HepG2 (cell line): ENCODE data around the gene WDFY1. TPM values are rescaled to one million over a fixed set of nuclear protein-coding genes. Genes with fewer than 3 reads are reported as not detected.

Experiments
- ATAC-seq: fragments of 200-7000 bp; cut with Tn5 transposase; 3 replicates; pipeline ENCODE4 v1.9.1; 2020; ENCODE audit warnings: mild to moderate bottlenecking, moderate library complexity
- BruUV-seq: library from RNA; stranded (reverse); fragments of 400-500 nt; replicated peaks from 2 replicates; lab custom pipeline; 2021; lab: Mats Ljungman, UMichigan
- CTCF ChIA-PET: fragments of 300-600 bp; formaldehyde crosslinking; extraction: SDS; loops from one replicate; lab custom pipeline; 2021; ENCODE audit warnings: low total read pairs, inconsistent platforms, low intra/inter-chr PET ratio; lab: Yijun Ruan, JAX
- POLR2A ChIA-PET: fragments of 350-600 bp; sonication (Branson Sonifier 250); formaldehyde crosslinking; loops from one replicate; lab custom pipeline; 2020; ENCODE audit warnings: antibody characterized with exemption, inconsistent platforms; lab: Yijun Ruan, JAX
- DNase-seq: peaks from one replicate; pipeline ENCODE4 v3.0.0-alpha.2; 2015; ENCODE audit warnings: low spot score
- FAIRE-seq: peaks from 3 replicates; lab custom pipeline; 2011; peaks lifted over from hg19 to GRCh38; lab: Jason Lieb, UNC
- H2AFZ ChIP-seq: one replicate; pipeline ENCODE4 v1.6.1; 2011; ENCODE audit warnings: low read length, inconsistent platforms
- H3K27ac ChIP-seq: fragments of 300-600 bp; 3 replicates; pipeline ENCODE4 v1.8.0; 2011; ENCODE audit warnings: mixed run types, mild to moderate bottlenecking, mixed read lengths, low read length, inconsistent platforms; ENCODE audit not compliant: insufficient read depth; ENCODE audit errors: extremely low read length
- H3K27me3 ChIP-seq, 2 experiments: fragments of 200-600 bp in 1 of 2; 2 replicates in 1 of 2; 3 replicates in 1 of 2; pipeline versions ENCODE4 v1.6.0 to v1.8.0; 2011; ENCODE audit warnings: low read length in 2 of 2, mild to moderate bottlenecking in 2 of 2, moderate library complexity in 2 of 2, inconsistent platforms in 1 of 2; ENCODE audit not compliant: insufficient read depth in 2 of 2, control insufficient read depth in 1 of 2
- H3K36me3 ChIP-seq, 2 experiments: fragments of 200-600 bp in 1 of 2; replicated peaks in 1 of 2; 2 replicates in 1 of 2; 3 replicates in 1 of 2; pipeline versions ENCODE4 v1.5.1 to v1.8.0; 2011; ENCODE audit warnings: low read length in 2 of 2, inconsistent platforms in 1 of 2; ENCODE audit not compliant: insufficient read depth in 2 of 2, control insufficient read depth in 1 of 2
- H3K4me1 ChIP-seq: 2 replicates; pipeline ENCODE4 v1.5.1; 2012; ENCODE audit warnings: low read length, inconsistent platforms; ENCODE audit not compliant: insufficient read depth
- H3K4me2 ChIP-seq: 2 replicates; pipeline ENCODE4 v1.6.0; 2011; ENCODE audit warnings: low read depth, low read length, inconsistent platforms
- H3K4me3 ChIP-seq, 3 experiments: fragments of 200-600 bp in 1 of 3; sonication (generic), shearing (Covaris generic) in 1 of 3; replicated peaks in 1 of 3; 2 replicates each; pipeline ENCODE4 v1.5.1; 2011 to 2016; ENCODE audit warnings: low read length in 3 of 3, inconsistent platforms in 2 of 3, low read depth in 2 of 3, mild to moderate bottlenecking in 2 of 3, control low read depth in 1 of 3, mixed read lengths in 1 of 3; ENCODE audit not compliant: insufficient read depth in 1 of 3
- H3K79me2 ChIP-seq: one replicate; pipeline ENCODE4 v1.6.1; 2011; ENCODE audit warnings: low read length, inconsistent platforms; ENCODE audit not compliant: insufficient read depth
- H3K9ac ChIP-seq: 2 replicates; pipeline ENCODE4 v1.6.0; 2011; ENCODE audit warnings: mild to moderate bottlenecking, low read depth, low read length, inconsistent platforms; ENCODE audit not compliant: insufficient read depth
- H3K9me3 ChIP-seq: 2 replicates; pipeline ENCODE4 v1.5.1; 2012; ENCODE audit warnings: mild to moderate bottlenecking, low read length
- H4K20me1 ChIP-seq: 2 replicates; pipeline ENCODE4 v1.6.0; 2011; ENCODE audit warnings: inconsistent platforms, mild to moderate bottlenecking, low read length, moderate library complexity; ENCODE audit not compliant: insufficient read depth
- ARID2 ChIP-seq: sonication (generic); formaldehyde crosslinking; IDR thresholded peaks from 2 replicates; pipeline ENCODE4 v1.8.1; 2022; ENCODE audit warnings: mild to moderate bottlenecking, missing genetic modification reagents, borderline replicate concordance
- GATA4 ChIP-seq: sonication (generic); IDR thresholded peaks from 2 replicates; pipeline ENCODE4 v1.6.1; 2016; ENCODE audit warnings: antibody characterized with exemption, low read depth, borderline replicate concordance
- GLMP ChIP-seq: sonication (generic); formaldehyde crosslinking; IDR thresholded peaks from 2 replicates; pipeline ENCODE4 v1.9.0; 2021; ENCODE audit warnings: missing genetic modification reagents, mild to moderate bottlenecking, borderline replicate concordance
- HNRNPH1 ChIP-seq: fragments of 200-400 bp; formaldehyde crosslinking; optimal IDR thresholded peaks from 2 replicates; pipeline ENCODE3; 2017; ENCODE audit warnings: mild to moderate bottlenecking, low read depth, low read length
- HNRNPUL1 ChIP-seq: fragments of 200-400 bp; formaldehyde crosslinking; IDR thresholded peaks from 2 replicates; pipeline ENCODE4 v1.6.1; 2017; ENCODE audit warnings: low read depth, mild to moderate bottlenecking, low read length, moderate library complexity
- MED1 ChIP-seq: sonication (generic); formaldehyde crosslinking; IDR thresholded peaks from 2 replicates; pipeline ENCODE4 v1.4.0; 2020; ENCODE audit warnings: missing genetic modification reagents
- PCBP1 ChIP-seq: fragments of 200-400 bp; formaldehyde crosslinking; IDR thresholded peaks from 2 replicates; pipeline ENCODE4 v1.6.1; 2017; ENCODE audit warnings: mild to moderate bottlenecking, low read depth, low read length, borderline replicate concordance
- SMAD3 ChIP-seq: sonication (generic); formaldehyde crosslinking; IDR thresholded peaks from 2 replicates; pipeline ENCODE4 v1.4.0; 2020; ENCODE audit warnings: missing genetic modification reagents
- TSC22D2 ChIP-seq: sonication (generic); formaldehyde crosslinking; IDR thresholded peaks from 2 replicates; pipeline ENCODE4 v1.5.1; 2020; ENCODE audit warnings: missing genetic modification reagents, mild to moderate bottlenecking, borderline replicate concordance
- USF2 ChIP-seq, 2 experiments: sonication (generic) in 1 of 2; formaldehyde crosslinking in 1 of 2; IDR thresholded peaks; 2 replicates each; pipeline versions ENCODE4 v1.5.1 to v1.6.1; 2011 to 2020; ENCODE audit warnings: borderline replicate concordance in 1 of 2, low read depth in 1 of 2, low read length in 1 of 2, mild to moderate bottlenecking in 1 of 2, missing genetic modification reagents in 1 of 2, moderate library complexity in 1 of 2
- ZBTB43 ChIP-seq: sonication (generic); formaldehyde crosslinking; conservative IDR thresholded peaks from 2 replicates; pipeline ENCODE4 v1.4.0; 2020; ENCODE audit warnings: missing genetic modification reagents
- ZBTB7B ChIP-seq: sonication (generic); formaldehyde crosslinking; IDR thresholded peaks from 2 replicates; pipeline ENCODE4 v1.4.0; 2020; ENCODE audit warnings: missing genetic modification reagents
- ZNF224 ChIP-seq: sonication (generic); formaldehyde crosslinking; IDR thresholded peaks from 2 replicates; pipeline ENCODE4 v1.5.0; 2020; ENCODE audit warnings: mild to moderate bottlenecking, missing genetic modification reagents
- ZNF33A ChIP-seq: sonication (generic); formaldehyde crosslinking; IDR thresholded peaks from 2 replicates; pipeline ENCODE4 v1.5.1; 2020; ENCODE audit warnings: missing genetic modification reagents, mild to moderate bottlenecking, moderate library complexity, borderline replicate concordance
- ZNF709 ChIP-seq: sonication (generic); formaldehyde crosslinking; IDR thresholded peaks from 2 replicates; pipeline ENCODE4 v1.5.0; 2020; ENCODE audit warnings: mild to moderate bottlenecking, missing genetic modification reagents
- WGBS: methylation state at CpG from one replicate; pipeline ENCODE4 v1.1.6; 2017; ENCODE audit warnings: low lambda C conversion rate; 5-methylcytosine and 5-hydroxymethylcytosine counted together
- in situ Hi-C: cut with HindIII; loops from 2 replicates; pipeline ENCODE4 v1.10.0; 2017; ENCODE audit warnings: low pct_unique_long_range_greater_than_20kb; ENCODE audit not compliant: extremely low pct_ligation_motif_present
- intact Hi-C: fragments of 100-400 bp; cut with micrococcal nuclease; formaldehyde crosslinking; loops from one replicate; pipeline ENCODE4 v1.10.0; 2022; ENCODE audit not compliant: unreplicated experiment
- polyA plus RNA-seq, 8 experiments: library from polyadenylated mRNA; depleted of rRNA in 3 of 8; stranded (reverse) in 7 of 8; unstranded in 1 of 8; fragments of >200 nt; fragmentation: Illumina TruSeq in 4 of 8; extraction: Trizol in 4 of 8; gene quantifications; 2 replicates each; pipeline versions ENCODE4 v1.2.1 to v1.2.3, GENCODE V29; 2011 to 2016; ENCODE audit warnings: low read depth in 4 of 8, missing spikeins in 1 of 8, mixed read lengths in 1 of 8; ENCODE audit not compliant: insufficient read depth in 1 of 8
- total RNA-seq, 5 experiments: library from RNA; depleted of rRNA; stranded (reverse); fragments of >200 nt; fragmentation: Illumina TruSeq; extraction: Trizol; gene quantifications; 2 replicates each; pipeline ENCODE4 v1.2.3, GENCODE V29; 2016; ENCODE audit warnings: low read depth in 1 of 5

The WDFY1 gene
- total and polyA plus RNA-seq, 2 of the 13 experiments (the other 11 are each of a cell fraction or from before 2014, with no cell fraction given): 77.0 to 78.4 TPM

GRCh38 chr2:223859070-223859469 lies 86.1 kb downstream of the WDFY1 start:
- ChIA-PET CTCF (interaction anchor here (1.8 kb wide), 1 partner anchor 80 kb away, joined by 6 read pairs; no protein-coding TSS in a partner anchor), POLR2A (no interaction called here)
- TF ChIP-seq ZNF224 (CRISPR knock-in tag): no peak
- TF ChIP-seq ZBTB7B (CRISPR knock-in tag): no peak
- no peak for TF ChIP-seq USF2 (IDR thresholded peaks at IDR 0.05; ENCODE audit: low read depth, low read length)
- TF ChIP-seq USF2 (CRISPR knock-in tag; IDR thresholded peaks at IDR 0.05; ENCODE audit: borderline replicate concordance): no peak
- TF ChIP-seq GATA4: no peak
- no peak for TF ChIP-seq ARID2 (CRISPR knock-in tag)
- Histone ChIP-seq H3K36me3 (no peaks in the 10 kb centered on the region), H3K27ac (no peak overlapping the region), H3K4me1 (peaks cover 36% of the 10 kb centered on the region), H3K4me3 (no peak overlapping the region), H4K20me1 (no peaks in the 10 kb centered on the region), H2AFZ (no peak overlapping the region), H3K9me3 (no peaks in the 10 kb centered on the region), H3K4me2 (no peak overlapping the region), H3K27me3 (no peaks in the 10 kb centered on the region), H3K9ac (no peak overlapping the region), H3K79me2 (no peaks in the 10 kb centered on the region)
- FAIRE-seq (no peak), ATAC-seq (no peak), DNase-seq (no peak)
- in situ Hi-C loops (no loop called here), intact Hi-C loops (no loop called here)
- 95% methylated on average over 3 of the region's 3 CpGs for WGBS
- BruUV-seq: no TSS peak

- Histone ChIP-seq H3K36me3 (no peaks in the 10 kb centered on the region), H3K27me3 (no peaks in the 10 kb centered on the region), H3K9me3 (no peaks in the 10 kb centered on the region), H3K4me3 (no peak overlapping the region), H3K9ac (no peak overlapping the region), H3K4me2 (no peak overlapping the region), H3K4me1 (peaks cover 52% of the 10 kb centered on the region), H3K79me2 (no peaks in the 10 kb centered on the region), H3K27ac (no peak overlapping the region), H2AFZ (no peak overlapping the region), H4K20me1 (no peaks in the 10 kb centered on the region)
- BruUV-seq: no TSS peak
- no peak for FAIRE-seq
- in situ Hi-C loops: no loop called here
- ChIA-PET CTCF (no interaction called here), POLR2A (no interaction called here)
- intact Hi-C loops: no loop called here
- DNase-seq: no peak
- ATAC-seq: no peak
- WGBS: 52% methylated on average over 5 of the region's 5 CpGs
- TF ChIP-seq ZBTB43 (CRISPR knock-in tag) (no peak), HNRNPUL1 (no peak), HNRNPH1 (no peak), GLMP (CRISPR knock-in tag) (no peak), ZNF33A (no peak), TSC22D2 (no peak), ZNF709 (CRISPR knock-in tag) (no peak), SMAD3 (no peak), MED1 (no peak), PCBP1 (no peak)
Observed at GRCh38 chr2:223856584-223856983, 88.6 kb downstream of the WDFY1 start.
